K562 (cell line): ENCODE results near the gene AACS. TPM values are rescaled to one million over a fixed set of nuclear protein-coding genes. Genes with fewer than 3 reads are reported as not detected.

Source experiments
- ATAC-seq: fragments of 200-7000 bp; cut with Tn5 transposase; 3 replicates; pipeline ENCODE4 v1.9.1; 2020; ENCODE audit warnings: moderate library complexity
- BruUV-seq: library from RNA; stranded (reverse); fragments of 400-500 nt; replicated peaks from 2 replicates; lab custom pipeline; 2021; lab: Mats Ljungman, UMichigan
- CTCF ChIA-PET: fragments of 300-600 bp; formaldehyde crosslinking; extraction: SDS; loops from one replicate; lab custom pipeline; 2021; ENCODE audit warnings: low intra/inter-chr PET ratio; lab: Yijun Ruan, JAX
- POLR2A ChIA-PET: fragments of 300-600, 350-650 bp; sonication (Branson Sonifier 250); formaldehyde crosslinking; extraction: SDS; loops from one replicate; lab custom pipeline; 2021; ENCODE audit warnings: antibody characterized with exemption, inconsistent platforms; lab: Yijun Ruan, JAX
- DNase-seq, 4 experiments: peaks; one replicate each; pipeline versions ENCODE4 v3.0.0 to v3.0.0-alpha.2; 2011 to 2018; ENCODE audit warnings: low spot score in 3 of 4, mixed read lengths in 3 of 4; ENCODE audit errors: extremely low read depth in 1 of 4
- FAIRE-seq: peaks from 2 replicates; lab custom pipeline; 2011; peaks lifted over from hg19 to GRCh38; lab: Jason Lieb, UNC
- H2AFZ ChIP-seq: 2 replicates; pipeline ENCODE4 v1.6.0; 2011; ENCODE audit warnings: low read depth, low read length, control low read depth, inconsistent platforms
- H3K27ac ChIP-seq: fragments of 200-600 bp; 3 replicates; pipeline ENCODE4 v1.8.0; 2011; ENCODE audit warnings: low read depth, mild to moderate bottlenecking, control low read depth, inconsistent platforms, low read length, moderate library complexity, mixed read lengths; ENCODE audit errors: extremely low read depth
- H3K27me3 ChIP-seq, 2 experiments: fragments of 300-600 bp in 1 of 2; 2 replicates in 1 of 2; 3 replicates in 1 of 2; pipeline versions ENCODE4 v1.6.0 to v1.8.0; 2011; ENCODE audit warnings: inconsistent platforms in 2 of 2, low read length in 2 of 2, mild to moderate bottlenecking in 1 of 2, mixed read lengths in 1 of 2, moderate library complexity in 1 of 2; ENCODE audit not compliant: control insufficient read depth in 2 of 2, insufficient read depth in 2 of 2
- H3K36me3 ChIP-seq: fragments of 300-600 bp; 3 replicates; pipeline ENCODE4 v1.8.0; 2011; ENCODE audit warnings: mild to moderate bottlenecking, low read length, inconsistent platforms; ENCODE audit not compliant: control insufficient read depth, insufficient read depth
- H3K4me1 ChIP-seq, 2 experiments: fragments of 200-600 bp in 1 of 2; replicated peaks in 1 of 2; 2 replicates in 1 of 2; 3 replicates in 1 of 2; pipeline versions ENCODE4 v1.5.1 to v1.8.0; 2011; ENCODE audit warnings: inconsistent platforms in 2 of 2, low read length in 2 of 2, mild to moderate bottlenecking in 1 of 2, mixed read lengths in 1 of 2, moderate library complexity in 1 of 2; ENCODE audit not compliant: control insufficient read depth in 2 of 2, insufficient read depth in 2 of 2
- H3K4me2 ChIP-seq: 2 replicates; pipeline ENCODE4 v1.6.1; 2011; ENCODE audit warnings: low read length, control low read depth, inconsistent platforms, mixed read lengths; ENCODE audit not compliant: insufficient read depth
- H3K4me3 ChIP-seq: fragments of 200-600 bp; sonication (generic), shearing (Covaris generic); 2 replicates; pipeline ENCODE4 v1.5.1; 2016; ENCODE audit warnings: control low read depth, inconsistent platforms
- H3K79me2 ChIP-seq: fragments of 200-600 bp; 3 replicates; pipeline ENCODE4 v1.8.0; 2011; ENCODE audit warnings: low read length, inconsistent platforms; ENCODE audit not compliant: control insufficient read depth, insufficient read depth
- H3K9ac ChIP-seq, 2 experiments: 2 replicates each; pipeline versions ENCODE4 v1.6.0 to v1.6.1; 2011; ENCODE audit warnings: low read depth in 2 of 2, low read length in 2 of 2, control low read depth in 1 of 2, inconsistent platforms in 1 of 2, mild to moderate bottlenecking in 1 of 2, mixed read lengths in 1 of 2; ENCODE audit not compliant: insufficient read depth in 1 of 2
- H3K9me1 ChIP-seq: one replicate; pipeline ENCODE4 v1.6.0; 2011; ENCODE audit warnings: inconsistent platforms, mild to moderate bottlenecking, low read length, moderate library complexity; ENCODE audit not compliant: control insufficient read depth, insufficient read depth
- H3K9me3 ChIP-seq: replicated peaks from 2 replicates; pipeline ENCODE4 v1.5.1; 2011; ENCODE audit warnings: low read depth, low read length, inconsistent platforms; ENCODE audit not compliant: control insufficient read depth, insufficient read depth
- H4K20me1 ChIP-seq: replicated peaks from 2 replicates; pipeline ENCODE4 v1.6.1; 2011; ENCODE audit warnings: low read length, inconsistent platforms, mixed read lengths; ENCODE audit not compliant: control insufficient read depth, insufficient read depth
- EZH2 ChIP-seq: IDR thresholded peaks from 2 replicates; pipeline ENCODE4 v1.6.1; 2012; ENCODE audit warnings: low read depth, mild to moderate bottlenecking, inconsistent platforms, low read length, borderline replicate concordance
- KDM4B ChIP-seq, 2 experiments: fragments of 450-650 bp in 1 of 2; sonication (generic) in 1 of 2; IDR thresholded peaks; 2 replicates each; pipeline ENCODE4 v1.6.1; 2016 to 2017; ENCODE audit warnings: borderline replicate concordance in 2 of 2, antibody characterized with exemption in 1 of 2, low read depth in 1 of 2, mild to moderate bottlenecking in 1 of 2
- NCOA4 ChIP-seq: fragments of 450-650 bp; IDR thresholded peaks from 2 replicates; pipeline ENCODE4 v1.6.1; 2018; ENCODE audit warnings: mild to moderate bottlenecking; ENCODE audit not compliant: partially characterized antibody
- NCOR1 ChIP-seq: fragments of 450-650 bp; IDR thresholded peaks from 2 replicates; pipeline ENCODE4 v1.6.1; 2016; ENCODE audit warnings: mild to moderate bottlenecking, moderate library complexity
- PRMT5 ChIP-seq: sonication (generic); formaldehyde crosslinking; IDR thresholded peaks from 2 replicates; pipeline ENCODE4 v1.5.0; 2020; ENCODE audit warnings: missing genetic modification reagents
- RERE ChIP-seq: sonication (generic); formaldehyde crosslinking; IDR thresholded peaks from 2 replicates; pipeline ENCODE4 v1.8.0; 2023; ENCODE audit warnings: missing genetic modification reagents, mild to moderate bottlenecking, borderline replicate concordance
- TSC22D4 ChIP-seq: fragments of 450-650 bp; IDR thresholded peaks from 2 replicates; pipeline ENCODE4 v1.6.1; 2016; ENCODE audit warnings: missing genetic modification characterization, missing biosample characterization, control low read depth
- USF2 ChIP-seq: sonication (generic); formaldehyde crosslinking; IDR thresholded peaks from 2 replicates; pipeline ENCODE4 v1.5.0; 2020; ENCODE audit warnings: missing genetic modification reagents
- ZBTB2 ChIP-seq: fragments of 450-650 bp; IDR thresholded peaks from 2 replicates; pipeline ENCODE4 v1.6.1; 2016; ENCODE audit warnings: antibody characterized with exemption
- ZNF146 ChIP-seq: IDR thresholded peaks from one replicate; pipeline ENCODE4 v1.6.1; 2018; ENCODE audit warnings: missing compliant biosample characterization; ENCODE audit not compliant: unreplicated experiment
- ZNF764 ChIP-seq: fragments of 250-450 bp; sonication (Bioruptor Pico); IDR thresholded peaks from 2 replicates; pipeline ENCODE4 v1.4.0; 2020; ENCODE audit warnings: low read depth, mild to moderate bottlenecking, moderate library complexity
- WGBS: fragments of 100-300 bp; shearing (Covaris generic); methylation state at CpG from one replicate; pipeline ENCODE4 v1.1.6; 2016; ENCODE audit warnings: low coverage, mixed read lengths; ENCODE audit not compliant: insufficient coverage; ENCODE audit errors: missing lambda C conversion rate; 5-methylcytosine and 5-hydroxymethylcytosine counted together
- in situ Hi-C: fragments of 300-500 bp; cut with MboI; formaldehyde crosslinking; loops from 4 replicates; pipeline ENCODE4 v1.15.0; 2018; ENCODE audit warnings: inconsistent platforms, mixed read lengths
- intact Hi-C: fragments of 100-400 bp; cut with micrococcal nuclease; formaldehyde crosslinking; loops from 2 replicates; pipeline ENCODE4 v1.14.2; 2022
- polyA plus RNA-seq, 8 experiments: library from polyadenylated mRNA; depleted of rRNA in 4 of 8; stranded (reverse) in 5 of 8; unstranded in 3 of 8; fragments of >200 nt; fragmentation: Nextera tagmentation in 2 of 8; fragmentation: Illumina TruSeq in 1 of 8; extraction: Ambion mirVana in 2 of 8; extraction: Trizol in 1 of 8; gene quantifications; 2 replicates each; pipeline versions ENCODE4 v1.2.1 to v1.2.3, GENCODE V29; 2011 to 2014; ENCODE audit warnings: inconsistent platforms in 1 of 8, missing spikeins in 1 of 8
- total RNA-seq, 7 experiments: library from RNA; depleted of rRNA in 6 of 7; stranded (reverse); fragments of >200 nt in 6 of 7; fragmentation: Illumina TruSeq in 2 of 7; extraction: Trizol in 2 of 7; gene quantifications; 2 replicates each; pipeline versions ENCODE4 v1.2.1 to v1.2.3, GENCODE V29; 2011 to 2021; ENCODE audit warnings: low replicate concordance in 1 of 7

AACS gene
- total and polyA plus RNA-seq, 9 of the 15 experiments (the other 6 are each of a cell fraction or from before 2014, with no cell fraction given), result 2.4 to 13.0 (median 6.0) TPM

GRCh38 chr12:125151284-125151683 is 86.0 kb downstream of the AACS start (continued):
- peak; percentile 96 for TF ChIP-seq USF2

GRCh38 chr12:125152463-125152862 is 87.2 kb downstream of the AACS start:
- BruUV-seq, result no TSS peak
- Histone ChIP-seq H3K27ac (no peak overlapping the region), H3K4me3 (no peak overlapping the region), H3K4me2 (no peak overlapping the region), H3K9me1 (no peaks in the 10 kb centered on the region), H3K27me3 (peaks cover 0 to 9% of the 10 kb centered on the region in 2 experiments; a peak in 2 of 5 replicates), H3K79me2 (no peaks in the 10 kb centered on the region), H2AFZ (no peak overlapping the region), H3K36me3 (no peaks in the 10 kb centered on the region), H3K9me3 (no peaks in the 10 kb centered on the region), H3K9ac (no peak overlapping the region), H4K20me1 (no peaks in the 10 kb centered on the region), H3K4me1 (no peaks in the 10 kb centered on the region; a peak in 2 of 5 replicates)
- intact Hi-C loops, result no loop called here
- FAIRE-seq (no peak), DNase-seq (no peak), ATAC-seq (no peak)
- CTCF ChIA-PET, result no interaction called here
- POLR2A ChIA-PET, result interaction anchor here (0.9 kb wide), 1 partner anchor 10 kb away, joined by 3 read pairs; no protein-coding TSS in a partner anchor
- in situ Hi-C loops, result no loop called here
- 24% methylated on average over 7 of the region's 7 CpGs for WGBS
- no peak for TF ChIP-seq ZBTB2
- TF ChIP-seq ZNF146 (CRISPR knock-in tag), result no peak
- no peak for TF ChIP-seq PRMT5
- no peak for TF ChIP-seq EZH2
- TF ChIP-seq NCOA4, result no peak
- no peak for TF ChIP-seq ZNF764 (CRISPR knock-in tag)
- TF ChIP-seq KDM4B (IDR thresholded peaks at IDR 0.05; ENCODE audit: borderline replicate concordance in 2 of 2, low read depth in 1 of 2), result no peak
- no peak for TF ChIP-seq RERE (CRISPR knock-in tag)
- no peak for TF ChIP-seq NCOR1
- TF ChIP-seq TSC22D4 (tag), result no peak
